IMR-90 (cell line): Measurements from ENCODE around the gene PCDHGA3. TPM values are rescaled to one million over a fixed set of nuclear protein-coding genes. Genes with fewer than 3 reads are reported as not detected.

ENCODE experiments used
- ATAC-seq: fragments of 200-7000 bp; cut with Tn5 transposase; 2 replicates; pipeline ENCODE4 v1.9.1; 2020; ENCODE audit warnings: low read depth, mild to moderate bottlenecking, moderate library complexity
- BruUV-seq: library from RNA; stranded (reverse); fragments of 400-500 nt; replicated peaks from 2 replicates; lab custom pipeline; 2021; lab: Mats Ljungman, UMichigan
- CTCF ChIA-PET: fragments of 300-600 bp; formaldehyde crosslinking; extraction: SDS; loops from one replicate; lab custom pipeline; 2021; ENCODE audit warnings: antibody characterized with exemption; lab: Yijun Ruan, JAX
- POLR2A ChIA-PET: fragments of 300-600 bp; sonication (Branson Sonifier 250); formaldehyde crosslinking; loops from one replicate; lab custom pipeline; 2022; ENCODE audit warnings: antibody characterized with exemption; ENCODE audit not compliant: unreplicated experiment; lab: Charles Lee
- DNase-seq: peaks from one replicate; pipeline ENCODE4 v3.0.0; 2013
- H2AFZ ChIP-seq: replicated peaks from 2 replicates; pipeline ENCODE3; 2013; ENCODE audit warnings: low read length, mild to moderate bottlenecking; ENCODE audit not compliant: poor library complexity
- H2AK5ac ChIP-seq: 2 replicates; pipeline ENCODE4 v1.6.1; 2013; ENCODE audit warnings: low read depth, low read length, inconsistent platforms
- H2AK9ac ChIP-seq: replicated peaks from 2 replicates; pipeline ENCODE3; 2013; ENCODE audit warnings: mild to moderate bottlenecking, low read depth, low read length, moderate library complexity; ENCODE audit not compliant: poor library complexity
- H2BK120ac ChIP-seq: 2 replicates; pipeline ENCODE4 v1.6.1; 2013; ENCODE audit warnings: low read depth, low read length, inconsistent platforms
- H2BK15ac ChIP-seq: 3 replicates; pipeline ENCODE4 v1.6.1; 2013; ENCODE audit warnings: low read depth, low read length, inconsistent platforms
- H2BK20ac ChIP-seq: 2 replicates; pipeline ENCODE4 v1.6.1; 2013; ENCODE audit warnings: low read depth, mild to moderate bottlenecking, inconsistent platforms, low read length, moderate library complexity
- H2BK5ac ChIP-seq: 2 replicates; pipeline ENCODE4 v1.6.1; 2013; ENCODE audit warnings: mild to moderate bottlenecking, low read depth, low read length, inconsistent platforms; ENCODE audit not compliant: poor library complexity, severe bottlenecking
- H3K14ac ChIP-seq: replicated peaks from 2 replicates; pipeline ENCODE4 v1.6.1; 2013; ENCODE audit warnings: low read depth, low read length, inconsistent platforms
- H3K18ac ChIP-seq: 2 replicates; pipeline ENCODE4 v1.6.1; 2013; ENCODE audit warnings: low read depth, low read length, control low read depth
- H3K23ac ChIP-seq: 2 replicates; pipeline ENCODE4 v1.6.1; 2013; ENCODE audit warnings: low read depth, low read length, inconsistent platforms
- H3K27ac ChIP-seq: 2 replicates; pipeline ENCODE4 v1.5.1; 2013; ENCODE audit warnings: mild to moderate bottlenecking, control low read depth, low read length; ENCODE audit not compliant: insufficient read depth
- H3K27me3 ChIP-seq: 2 replicates; pipeline ENCODE4 v1.6.1; 2013; ENCODE audit warnings: low read length; ENCODE audit not compliant: control insufficient read depth, insufficient read depth
- H3K36me3 ChIP-seq: 2 replicates; pipeline ENCODE4 v1.6.1; 2013; ENCODE audit warnings: low read length, mixed read lengths; ENCODE audit not compliant: control insufficient read depth, insufficient read depth
- H3K4ac ChIP-seq: 2 replicates; pipeline ENCODE4 v1.6.1; 2013; ENCODE audit warnings: low read depth, low read length, inconsistent platforms
- H3K4me1 ChIP-seq: 2 replicates; pipeline ENCODE4 v1.6.1; 2013; ENCODE audit warnings: low read length, mixed read lengths; ENCODE audit not compliant: control insufficient read depth, insufficient read depth
- H3K4me2 ChIP-seq: 2 replicates; pipeline ENCODE4 v1.6.1; 2013; ENCODE audit warnings: low read depth, mild to moderate bottlenecking, control low read depth, low read length, moderate library complexity
- H3K4me3 ChIP-seq: 2 replicates; pipeline ENCODE4 v1.5.1; 2013; ENCODE audit warnings: low read depth, mild to moderate bottlenecking, control low read depth, low read length, moderate library complexity; ENCODE audit not compliant: insufficient read depth
- H3K56ac ChIP-seq: 2 replicates; pipeline ENCODE4 v1.6.1; 2013; ENCODE audit warnings: low read length, inconsistent platforms; ENCODE audit not compliant: insufficient read depth; ENCODE audit errors: extremely low read depth
- H3K79me1 ChIP-seq, 2 experiments: 2 replicates each; pipeline ENCODE4 v1.6.1; 2013; ENCODE audit warnings: low read length in 2 of 2, inconsistent platforms in 1 of 2, low read depth in 1 of 2
- H3K9ac ChIP-seq: 2 replicates; pipeline ENCODE4 v1.6.1; 2013; ENCODE audit warnings: low read depth, low read length, control low read depth
- H3K9me1 ChIP-seq: 2 replicates; pipeline ENCODE4 v1.6.1; 2013; ENCODE audit warnings: low read length, inconsistent platforms; ENCODE audit not compliant: insufficient read depth
- H3K9me3 ChIP-seq: 2 replicates; pipeline ENCODE4 v1.6.1; 2013; ENCODE audit warnings: low read length; ENCODE audit not compliant: control insufficient read depth, insufficient read depth
- H4K20me1 ChIP-seq: 2 replicates; pipeline ENCODE4 v1.6.1; 2013; ENCODE audit warnings: low read length, inconsistent platforms; ENCODE audit not compliant: insufficient read depth
- H4K5ac ChIP-seq: 2 replicates; pipeline ENCODE4 v1.6.1; 2013; ENCODE audit warnings: mild to moderate bottlenecking, low read depth, low read length, control low read depth
- H4K8ac ChIP-seq, 2 experiments: 2 replicates each; pipeline ENCODE4 v1.6.1; 2013; ENCODE audit warnings: low read depth in 2 of 2, low read length in 2 of 2, control low read depth in 1 of 2, inconsistent platforms in 1 of 2
- H4K91ac ChIP-seq: 2 replicates; pipeline ENCODE4 v1.6.1; 2013; ENCODE audit warnings: low read depth, low read length, inconsistent platforms; ENCODE audit not compliant: insufficient read depth
- BHLHE40 ChIP-seq: fragments of 150-350 bp; IDR thresholded peaks from 2 replicates; pipeline ENCODE4 v1.6.1; 2016; ENCODE audit warnings: mild to moderate bottlenecking, low read depth, low read length
- CHD1 ChIP-seq: IDR thresholded peaks from 2 replicates; pipeline ENCODE4 v1.6.1; 2012; ENCODE audit warnings: low read depth, low read length, improper control_type of control experiment
- CTCF ChIP-seq: conservative IDR thresholded peaks from 2 replicates; pipeline ENCODE4 v1.5.1; 2012; ENCODE audit warnings: mild to moderate bottlenecking, low read depth, low read length, improper control_type of control experiment
- MAFK ChIP-seq: IDR thresholded peaks from 2 replicates; pipeline ENCODE4 v1.6.1; 2012; ENCODE audit warnings: low read depth, low read length, improper control_type of control experiment
- RAD21 ChIP-seq: IDR thresholded peaks from 2 replicates; pipeline ENCODE4 v1.6.1; 2012; ENCODE audit warnings: low read length, improper control_type of control experiment
- SMC3 ChIP-seq: fragments of 150-350 bp; IDR thresholded peaks from 2 replicates; pipeline ENCODE4 v1.6.1; 2016; ENCODE audit warnings: low read depth, mild to moderate bottlenecking, antibody characterized with exemption, low read length, moderate library complexity
- WGBS, 2 experiments: methylation state at CpG; one replicate each; pipeline versions ENCODE4 v1.1.5 to v1.1.7; 2013; ENCODE audit warnings: missing lambda C conversion rate in 2 of 2; ENCODE audit not compliant: insufficient read length in 1 of 2; ENCODE audit errors: extremely low coverage in 2 of 2; 5-methylcytosine and 5-hydroxymethylcytosine counted together
- dilution Hi-C: fragments of 300-500 bp; cut with HindIII; formaldehyde crosslinking; loops from one replicate; pipeline ENCODE4 v1.14.3; 2018; ENCODE audit warnings: low sequenced_read_pairs; ENCODE audit not compliant: unreplicated experiment
- in situ Hi-C: fragments of 300-500 bp; cut with MboI; formaldehyde crosslinking; loops from 3 replicates; pipeline ENCODE4 v1.14.3; 2019; ENCODE audit warnings: low sequenced_read_pairs, inconsistent platforms, mixed read lengths
- intact Hi-C: fragments of 100-400 bp; cut with micrococcal nuclease; formaldehyde crosslinking; loops from 2 replicates; pipeline ENCODE4 v1.10.0; 2022
- polyA plus RNA-seq, 3 experiments: library from polyadenylated mRNA; depleted of rRNA; stranded (reverse); fragments of >200 nt; gene quantifications; 2 replicates each; pipeline ENCODE4 v1.2.3, GENCODE V29; 2012; ENCODE audit warnings: low replicate concordance in 1 of 3
- total RNA-seq: library from RNA; depleted of rRNA; stranded (reverse); fragments of >200 nt; gene quantifications from 2 replicates; pipeline ENCODE4 v1.2.3, GENCODE V29; 2012

Gene PCDHGA3
- total and polyA plus RNA-seq, 2 of the 4 experiments (the other 2 are of a cell fraction) = 1.4 to 1.6 TPM

- no peaks in the 10 kb centered on the region for H3K79me1 ChIP-seq
- H3K36me3 ChIP-seq = peaks cover 3% of the 10 kb centered on the region; the same call in 1 of the 2 replicates
- no peak within 1 kb of the TSS for H4K91ac ChIP-seq
- peak within 1 kb of the TSS; percentile 0 to 20; a peak in 1 of 4 replicates for H4K8ac ChIP-seq
- H3K27ac ChIP-seq = no peak within 1 kb of the TSS
- H2BK20ac ChIP-seq = no peak within 1 kb of the TSS
- no peak within 1 kb of the TSS for H3K14ac ChIP-seq
- no peak within 1 kb of the TSS; the same call in 1 of the 2 replicates for H3K56ac ChIP-seq
- H3K4ac ChIP-seq = no peak within 1 kb of the TSS
- H3K4me1 ChIP-seq = no peaks in the 10 kb centered on the region
- dilution Hi-C loops (no loop called here), intact Hi-C loops (no loop called here), in situ Hi-C loops (no loop called here)
- CTCF ChIA-PET = interaction anchor here (0.8 kb wide), 1 partner anchor 207 kb away, joined by 4 read pairs; no protein-coding TSS in a partner anchor
- TF ChIP-seq RAD21 (peak; percentile 57), MAFK (no peak), SMC3 (peak; percentile 37), BHLHE40 (peak; percentile 15; the same call in 1 of the 2 replicates), CHD1 (no peak), CTCF (peak; percentile 61)
- TSS peak; percentile 43 for BruUV-seq
- no peaks in the 10 kb centered on the region for H3K9me1 ChIP-seq
- ATAC-seq (peak; percentile 94), DNase-seq (peak; percentile 71)
- no peak within 1 kb of the TSS for H2BK5ac ChIP-seq
- H3K9me3 ChIP-seq = peaks cover 33% of the 10 kb centered on the region
- H2AFZ ChIP-seq = peak within 1 kb of the TSS; percentile 77
- no peak within 1 kb of the TSS for H2AK9ac ChIP-seq
- H4K5ac ChIP-seq = 0 out of 2 replicates have a peak within 1 kb of the TSS, but pooled peaks have one; percentile 4
- no peak within 1 kb of the TSS for H3K23ac ChIP-seq
- no peak within 1 kb of the TSS for H3K18ac ChIP-seq
- H4K20me1 ChIP-seq = no peaks in the 10 kb centered on the region
- H3K4me2 ChIP-seq = peak within 1 kb of the TSS; percentile 45; the same call in 1 of the 2 replicates
- peak within 1 kb of the TSS; percentile 55 for H3K4me3 ChIP-seq
- POLR2A ChIA-PET = no interaction called here
- H3K9ac ChIP-seq = peak within 1 kb of the TSS; percentile 28
- no peak within 1 kb of the TSS for H2AK5ac ChIP-seq
- 27 to 100% methylated on average over 3 to 13 of the region's 29 CpGs for WGBS, 2 experiments
- no peaks in the 10 kb centered on the region for H3K27me3 ChIP-seq
- no peak within 1 kb of the TSS for H2BK120ac ChIP-seq
- H2BK15ac ChIP-seq = no peak within 1 kb of the TSS
Measured at GRCh38 chr5:141349917-141350619, 6.4 kb downstream of the PCDHGA3 start, which contains the start of gene PCDHGB1. TSS of gene PCDHGB1 (plus strand) at chr5:141350099. CDS start at chr5:141350261, 162 bp downstream.
